RWPE1 (cell line): ENCODE data around the gene FN1.
"Not testable (repeated sequence)": the region's sequence is repeated elsewhere in the genome, so short reads cannot be mapped to it uniquely, and the experiment has no call there.

Experiments used
- CTCF ChIA-PET: fragments of 350-600 bp; sonication (Branson Sonifier 250); formaldehyde crosslinking; extraction: SDS; loops from one replicate; lab custom pipeline; 2021; lab: Yijun Ruan, JAX
- POLR2A ChIA-PET: fragments of 400-600 bp; formaldehyde crosslinking; extraction: SDS; loops from one replicate; lab custom pipeline; 2020; ENCODE audit warnings: antibody characterized with exemption; ENCODE audit not compliant: low non-redundant PET; lab: Yijun Ruan, JAX
- DNase-seq: peaks from one replicate; pipeline ENCODE4 v3.0.0; 2012; ENCODE audit warnings: low spot score
- H3K27ac ChIP-seq: fragments of 450-650 bp; 2 replicates; pipeline ENCODE4 v1.5.1; 2017
- CTCF ChIP-seq: fragments of 450-650 bp; conservative IDR thresholded peaks from 2 replicates; pipeline ENCODE4 v1.5.1; 2017; ENCODE audit warnings: low read depth, mild to moderate bottlenecking

FN1 gene

GRCh38 chr2:215409331-215410127, 26.3 kb downstream of the FN1 start:
- peak overlapping the region; percentile 19; the same call in 1 of the 2 replicates for H3K27ac ChIP-seq
- POLR2A ChIA-PET = no interaction called here
- no peak for DNase-seq

GRCh38 chr2:215408441-215408840, 27.4 kb downstream of the FN1 start:
- CTCF ChIA-PET, POLR2A ChIA-PET, H3K27ac ChIP-seq, DNase-seq: not testable (repeated sequence)

More at GRCh38 chr2:215409331-215410127, 26.3 kb downstream of the FN1 start:
- CTCF ChIA-PET = interaction anchor here (0.5 to 1.0 kb wide), 6 partner anchors 70 to 730 kb away, joined by 3 to 5 read pairs (median 4); no protein-coding TSS in a partner anchor
- no peak for TF ChIP-seq CTCF

- no peak for TF ChIP-seq CTCF
Measured at GRCh38 chr2:215407590-215408264, 28.1 kb downstream of the FN1 start.

GRCh38 chr2:215407061-215407460, 28.8 kb downstream of the FN1 start:
- CTCF ChIA-PET = no interaction called here
- POLR2A ChIA-PET = no interaction called here
- DNase-seq = no peak

More at GRCh38 chr2:215407590-215408264, 28.1 kb downstream of the FN1 start:
- ChIA-PET CTCF (no interaction called here), POLR2A (no interaction called here)
- DNase-seq = no peak
- H3K27ac ChIP-seq = no peak overlapping the region

GRCh38 chr2:215405722-215406581, 29.9 kb downstream of the FN1 start:
- ChIA-PET CTCF (no interaction called here), POLR2A (no interaction called here)
- no peak for TF ChIP-seq CTCF
- H3K27ac ChIP-seq = no peak overlapping the region
- DNase-seq = no peak

More at GRCh38 chr2:215407061-215407460, 28.8 kb downstream of the FN1 start:
- no peak overlapping the region for H3K27ac ChIP-seq
- TF ChIP-seq CTCF = no peak

GRCh38 chr2:215404348-215405012, 31.4 kb downstream of the FN1 start:
- H3K27ac ChIP-seq = no peak overlapping the region
- no peak for TF ChIP-seq CTCF
- no peak for DNase-seq
- ChIA-PET POLR2A (interaction anchor here (0.6 kb wide), 1 partner anchor 1180 kb away, joined by 4 read pairs; no protein-coding TSS in a partner anchor), CTCF (no interaction called here)
